EH (cell line): ENCODE measurements around the gene NPHP4.

ENCODE experiments used
- DNase-seq: peaks from one replicate; pipeline ENCODE4 v3.0.0-alpha.2; 2015; ENCODE audit warnings: low read depth

The NPHP4 gene

DNA sequence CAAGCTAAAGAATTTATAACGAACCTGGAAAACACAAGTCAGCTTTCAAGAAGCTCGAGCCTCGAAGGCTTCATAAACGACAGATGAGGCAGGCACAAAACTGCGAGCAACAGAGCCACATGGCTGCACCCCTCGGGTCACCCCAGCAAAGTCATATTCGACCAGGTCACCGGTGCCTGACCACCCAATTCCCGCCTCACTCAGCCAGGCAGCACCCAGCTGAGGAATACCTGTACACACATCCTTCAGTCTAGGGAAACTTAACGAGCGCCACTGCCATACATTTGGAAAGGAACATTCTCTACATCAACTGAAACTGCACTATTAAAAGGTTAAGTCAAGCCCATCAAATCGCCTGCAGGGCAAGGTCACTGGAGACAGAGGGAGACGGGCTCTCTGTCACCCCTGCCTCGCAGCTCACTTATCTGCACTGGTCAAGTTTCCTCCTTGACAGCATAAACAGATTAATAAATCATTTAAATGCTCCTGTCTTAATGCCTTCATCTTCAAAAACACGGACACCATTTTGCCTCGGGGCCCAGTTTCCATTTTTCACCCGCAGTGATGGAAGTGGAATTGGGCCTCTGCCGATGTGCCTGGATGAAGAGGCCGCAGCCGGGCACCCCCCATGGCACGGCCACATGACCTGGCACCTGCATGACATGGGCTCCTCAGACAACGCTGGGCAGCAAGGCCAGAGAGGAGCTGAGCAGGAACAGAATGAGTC is 20.6 kb downstream of the NPHP4 start:
- no peak for DNase-seq

GRCh38 chr1:5970610-5971273 is 21.5 kb downstream of the NPHP4 start:
- DNase-seq = no peak

DNA sequence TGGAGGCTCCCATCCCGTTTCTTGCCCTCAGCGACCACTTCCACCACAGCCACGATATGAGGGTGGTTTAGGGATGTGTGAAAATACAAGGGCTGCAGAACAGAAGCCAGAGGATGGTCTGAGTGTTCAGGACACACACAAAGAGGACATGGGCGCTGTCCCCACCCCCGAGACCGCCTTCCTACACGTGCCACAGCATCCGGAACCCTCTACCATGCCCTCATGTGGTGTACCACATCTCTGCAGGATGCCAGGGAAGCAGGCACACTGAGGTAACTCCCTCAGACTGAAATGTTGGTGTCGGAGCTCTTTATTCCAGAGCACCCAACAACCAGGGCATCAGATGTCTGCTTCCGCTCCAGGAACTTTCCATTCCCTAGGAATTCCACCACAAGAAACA is 23.1 kb downstream of the NPHP4 start:
- no peak for DNase-seq

DNA sequence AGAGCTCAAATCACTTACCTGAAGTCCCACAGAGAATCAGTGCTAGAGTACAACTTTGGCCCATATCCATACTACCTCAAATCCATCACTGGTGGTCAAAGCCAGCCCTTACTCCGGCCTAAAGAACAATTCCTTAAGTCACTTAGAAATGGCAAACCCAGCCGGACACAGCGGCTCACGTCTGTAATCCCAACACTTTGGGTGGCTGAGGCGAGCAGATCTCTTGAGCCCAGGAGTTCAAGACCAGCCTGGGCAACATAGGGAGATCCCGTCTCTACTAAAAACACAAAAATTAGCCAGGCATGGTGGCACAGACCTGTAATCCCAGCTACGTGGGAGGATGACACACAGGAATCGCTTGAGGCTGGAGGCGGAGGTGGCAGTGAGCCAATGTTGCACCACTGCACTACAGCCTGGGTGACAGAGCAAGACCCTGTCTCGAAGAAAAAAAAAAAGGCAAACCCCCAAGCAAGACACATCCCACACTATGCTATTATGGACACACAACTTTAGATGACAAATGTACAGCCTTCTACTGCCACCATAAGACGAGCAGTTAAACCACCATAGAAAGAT is 24.0 kb downstream of the NPHP4 start:
- DNase-seq = no peak

DNA sequence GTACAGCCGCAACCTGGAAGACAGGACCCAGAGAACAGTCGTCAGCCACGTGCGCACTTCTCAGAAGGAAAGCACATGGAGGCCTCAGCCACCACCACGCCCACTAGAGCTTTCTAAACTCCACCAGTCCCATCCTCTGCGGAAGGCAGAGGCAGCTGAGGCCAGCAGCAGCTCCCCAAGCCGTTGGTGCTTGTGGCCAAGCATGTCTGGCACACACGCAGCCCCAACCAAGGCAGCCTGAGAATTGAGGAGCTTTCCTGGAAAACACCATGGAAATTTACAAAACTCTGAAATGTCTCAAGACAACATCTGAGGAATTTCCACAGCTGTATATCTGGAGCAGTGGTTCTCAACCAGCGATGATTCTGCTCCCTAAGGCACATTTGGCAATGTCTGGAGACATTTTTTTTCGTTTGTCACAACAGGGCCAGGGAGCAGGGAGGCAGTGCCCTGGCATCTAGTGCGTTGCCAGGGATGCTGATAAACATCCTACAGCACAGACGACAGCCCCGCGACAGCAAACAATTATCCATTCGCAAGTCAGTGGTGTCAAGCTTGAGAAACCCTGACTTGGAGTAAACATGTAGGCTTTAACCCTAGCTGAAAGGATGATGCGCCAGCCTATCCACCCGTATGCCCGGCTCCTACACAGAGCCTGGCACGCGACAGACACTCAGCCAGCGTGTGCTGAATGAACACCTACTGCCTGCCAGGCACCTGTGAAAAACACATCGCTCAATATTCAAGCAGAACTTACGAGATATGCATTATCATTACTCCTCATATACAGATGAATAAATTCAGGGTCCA is 24.7 kb downstream of the NPHP4 start:
- DNase-seq = no peak

DNA sequence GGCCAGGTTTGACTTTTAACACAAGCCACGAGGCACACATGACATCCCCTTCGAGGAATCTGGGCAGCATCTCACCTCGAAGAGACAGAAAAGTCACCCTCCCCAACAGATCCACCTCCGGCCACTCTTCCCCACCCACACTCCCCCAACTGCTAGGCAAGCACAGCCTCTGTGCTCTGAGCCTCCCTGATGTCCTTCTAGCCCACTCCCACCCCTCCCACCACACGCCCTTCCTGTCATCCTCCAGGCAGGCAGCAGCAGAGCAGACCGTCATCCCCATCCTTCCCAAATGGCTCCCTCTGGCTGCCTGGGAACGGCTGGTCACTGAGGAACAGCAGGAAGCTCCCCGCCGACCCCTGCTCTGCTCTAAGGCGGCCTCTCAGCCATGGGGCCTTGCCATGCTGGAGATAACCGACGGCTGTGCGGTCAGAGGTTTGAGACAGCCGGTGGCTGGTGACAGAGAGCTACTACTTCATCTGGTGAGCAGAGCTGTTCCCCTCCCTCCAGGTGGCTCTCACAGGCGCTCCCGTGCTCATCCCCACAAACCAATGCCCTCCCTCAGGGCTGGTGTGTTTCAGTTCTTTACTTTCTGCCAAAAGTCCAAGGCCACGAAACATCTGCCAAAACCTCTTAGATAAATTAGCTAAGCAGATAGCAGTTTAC is 25.6 kb downstream of the NPHP4 start:
- DNase-seq = no peak

- no peak for DNase-seq
These were observed 26.6 kb downstream of the NPHP4 start for GRCh38 chr1:5965586-5966131.

DNA sequence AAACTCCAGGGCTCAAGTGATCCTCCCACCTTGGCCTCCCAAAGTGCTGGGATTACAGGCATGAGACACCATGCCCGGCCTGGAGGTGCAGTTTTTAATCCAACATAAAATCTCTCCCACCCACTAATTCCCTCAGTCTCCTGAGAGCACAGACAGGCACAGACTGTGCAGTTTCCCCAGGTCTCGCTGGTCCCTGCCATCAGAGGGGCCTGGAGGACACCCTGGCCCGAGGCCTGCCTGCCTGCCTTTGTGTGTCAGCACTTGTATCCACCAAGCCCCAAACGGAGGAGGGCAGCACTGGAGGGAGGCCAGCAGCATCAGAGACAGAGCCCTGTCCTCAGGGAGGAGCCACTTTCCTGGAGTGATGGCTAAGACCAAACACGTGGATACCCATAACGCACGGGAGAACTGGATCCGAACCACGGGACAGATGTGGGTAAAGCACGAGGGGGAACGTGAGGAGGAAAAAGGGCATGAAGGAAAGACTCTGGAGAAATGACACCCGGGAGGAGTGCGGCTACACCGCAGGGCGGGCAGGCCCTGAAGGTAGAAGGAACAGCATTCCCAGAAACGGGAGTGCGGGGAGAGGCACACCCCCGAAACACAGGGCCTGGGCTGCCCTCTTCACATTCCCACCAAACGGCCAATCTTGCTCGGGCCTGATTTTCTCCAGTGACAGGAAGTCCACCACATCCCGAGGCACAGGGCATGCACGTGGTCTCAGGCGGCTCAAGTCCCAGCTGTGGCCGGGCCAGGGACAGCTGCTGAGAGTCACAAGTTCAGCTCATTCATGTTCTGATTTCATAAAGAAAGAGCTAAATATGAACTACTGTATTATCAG is 29.7 kb downstream of the NPHP4 start:
- DNase-seq = no peak

- no peak for DNase-seq
These were observed 30.6 kb downstream of the NPHP4 start for GRCh38 chr1:5961601-5962000.

DNA sequence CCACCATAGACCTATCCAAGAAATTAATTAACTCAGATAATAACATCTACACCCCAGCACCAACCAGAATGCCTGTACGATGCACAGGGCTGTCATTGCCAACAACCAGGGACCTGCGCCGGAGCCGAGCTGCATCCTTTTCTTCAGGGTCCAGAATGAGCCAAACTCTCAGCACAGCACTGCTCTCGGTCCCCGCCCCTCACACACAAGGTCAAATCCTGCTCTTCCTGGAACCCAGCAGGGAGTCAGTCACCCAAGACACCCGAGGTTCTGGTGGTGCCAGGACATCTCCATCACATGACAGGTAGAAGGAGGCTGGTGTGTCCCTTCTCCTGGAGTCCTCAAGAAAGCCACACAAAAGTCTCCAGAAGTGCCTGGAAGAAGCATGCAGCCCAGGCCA is 31.9 kb downstream of the NPHP4 start:
- no peak for DNase-seq

GRCh38 chr1:5959667-5960230 is 32.5 kb downstream of the NPHP4 start:
- DNase-seq = no peak

DNA sequence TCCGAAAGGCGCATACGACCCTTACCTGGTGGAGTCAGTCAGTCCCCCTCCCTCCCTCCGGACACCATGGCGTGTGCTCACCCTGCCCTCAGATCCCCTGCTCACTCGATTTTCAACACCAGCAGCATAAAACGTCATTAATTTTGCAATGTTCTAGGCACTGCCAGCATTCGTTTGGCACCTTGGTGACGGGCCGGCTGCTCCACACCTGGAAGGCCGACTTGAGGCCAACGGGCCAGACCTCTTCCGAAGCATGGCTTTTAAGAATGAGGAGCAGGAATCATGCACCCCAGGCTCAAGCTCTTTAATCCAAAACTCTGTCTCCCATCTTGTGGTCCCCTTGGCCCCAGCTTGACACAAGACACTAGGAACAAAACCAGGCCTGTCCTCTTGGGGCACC is 33.1 kb downstream of the NPHP4 start:
- DNase-seq = no peak

- DNase-seq = no peak
These were observed 36.0 kb downstream of the NPHP4 start for GRCh38 chr1:5956022-5956830.

DNA sequence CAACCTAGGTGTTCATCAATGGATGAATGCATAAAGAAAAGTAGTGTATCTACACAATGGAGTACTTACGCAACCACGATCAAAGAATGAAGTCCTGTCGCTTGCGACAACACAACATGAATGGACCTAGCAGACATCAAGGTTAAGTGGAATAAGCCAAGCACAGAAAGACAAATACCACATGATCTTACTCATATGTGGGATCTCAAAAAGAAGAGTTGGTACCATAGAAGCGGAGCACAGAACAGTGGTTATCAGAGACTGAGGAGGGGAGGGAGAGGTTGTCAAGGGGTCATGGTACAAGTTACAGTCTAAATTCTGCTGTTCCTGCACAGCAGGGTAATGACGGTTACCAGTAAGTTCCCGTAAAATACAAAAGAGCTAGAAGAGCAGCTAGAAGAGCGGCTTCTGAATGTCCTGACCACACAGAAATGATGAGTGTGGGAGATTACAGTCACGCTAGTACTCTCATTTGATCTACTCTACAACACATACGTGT is 36.7 kb downstream of the NPHP4 start:
- DNase-seq = no peak

GRCh38 chr1:5954964-5955363 is 37.3 kb downstream of the NPHP4 start:
- no peak for DNase-seq

- no peak for DNase-seq
These were observed 38.8 kb downstream of the NPHP4 start for GRCh38 chr1:5953386-5953785.

GRCh38 chr1:5951846-5952410 is 40.3 kb downstream of the NPHP4 start:
- no peak for DNase-seq

- DNase-seq = no peak
These were observed 41.0 kb downstream of the NPHP4 start for GRCh38 chr1:5950994-5951785.
